CD14-positive monocyte (primary cell): ENCODE data around the gene MAP2K7. TPM values are rescaled to one million over a fixed set of nuclear protein-coding genes. Genes with fewer than 3 reads are reported as not detected.

Experiments used
- DNase-seq, 3 donors: peaks; one replicate each; pipeline ENCODE4 v3.0.0-alpha.2; 2011 to 2022
- H2AFZ ChIP-seq: 2 replicates; pipeline ENCODE4 v1.6.0; 2012; ENCODE audit warnings: mild to moderate bottlenecking, low read depth, low read length, inconsistent platforms; ENCODE audit not compliant: insufficient read depth, poor library complexity, severe bottlenecking
- H3K27ac ChIP-seq, 2 donors: 1 replicate in 1 of 2; 2 replicates in 1 of 2; pipeline ENCODE4 v1.5.1; 2012 to 2013; ENCODE audit warnings: low read length in 2 of 2, control low read depth in 1 of 2, inconsistent platforms in 1 of 2, low read depth in 1 of 2, mild to moderate bottlenecking in 1 of 2
- H3K27me3 ChIP-seq, 2 donors: one replicate each; pipeline versions ENCODE4 v1.6.0 to v1.6.1; 2011 to 2013; ENCODE audit warnings: low read length in 2 of 2; ENCODE audit not compliant: control insufficient read depth in 2 of 2, insufficient read depth in 2 of 2
- H3K36me3 ChIP-seq, 2 donors: replicated peaks in 1 of 2; 1 replicate in 1 of 2; 2 replicates in 1 of 2; pipeline versions ENCODE4 v1.5.1 to v1.6.1; 2012 to 2013; ENCODE audit warnings: low read length in 2 of 2, control low read depth in 1 of 2, inconsistent platforms in 1 of 2, mild to moderate bottlenecking in 1 of 2; ENCODE audit not compliant: insufficient read depth in 2 of 2, control insufficient read depth in 1 of 2
- H3K4me1 ChIP-seq, 2 donors: 1 replicate in 1 of 2; 2 replicates in 1 of 2; pipeline versions ENCODE4 v1.5.1 to v1.6.1; 2012 to 2013; ENCODE audit warnings: low read length in 2 of 2, control low read depth in 1 of 2, inconsistent platforms in 1 of 2, mild to moderate bottlenecking in 1 of 2, moderate library complexity in 1 of 2; ENCODE audit not compliant: insufficient read depth in 2 of 2, control insufficient read depth in 1 of 2
- H3K4me2 ChIP-seq: replicated peaks from 2 replicates; pipeline ENCODE3; 2012; ENCODE audit warnings: low read length, moderate library complexity, mild to moderate bottlenecking; ENCODE audit not compliant: poor library complexity, severe bottlenecking; ENCODE audit errors: extremely low read depth
- H3K4me3 ChIP-seq, 3 experiments: fragments of 200-600 bp in 1 of 3; sonication (generic) in 1 of 3; replicated peaks in 1 of 3; 1 replicate in 2 of 3; 2 replicates in 1 of 3; pipeline ENCODE4 v1.5.1; 2011 to 2013; ENCODE audit warnings: low read length in 3 of 3, mild to moderate bottlenecking in 3 of 3, control low read depth in 2 of 3, low read depth in 2 of 3, inconsistent platforms in 1 of 3, moderate library complexity in 1 of 3
- H3K79me2 ChIP-seq: 2 replicates; pipeline ENCODE4 v1.6.0; 2012; ENCODE audit warnings: mild to moderate bottlenecking, control low read depth, inconsistent platforms, low read length, moderate library complexity; ENCODE audit not compliant: insufficient read depth
- H3K9ac ChIP-seq: 2 replicates; pipeline ENCODE4 v1.6.0; 2017; ENCODE audit warnings: low read length, mild to moderate bottlenecking; ENCODE audit not compliant: insufficient read depth, poor library complexity, severe bottlenecking
- H3K9me3 ChIP-seq, 2 donors: replicated peaks in 1 of 2; 1 replicate in 1 of 2; 2 replicates in 1 of 2; pipeline versions ENCODE4 v1.5.1 to v1.6.1; 2012 to 2013; ENCODE audit warnings: low read length in 2 of 2, control low read depth in 1 of 2; ENCODE audit not compliant: control insufficient read depth in 1 of 2, insufficient read depth in 1 of 2
- H4K20me1 ChIP-seq: 2 replicates; pipeline ENCODE4 v1.6.0; 2012; ENCODE audit warnings: mild to moderate bottlenecking, low read length, control low read depth, moderate library complexity; ENCODE audit not compliant: insufficient read depth
- H3K27ac Mint-ChIP-seq, 7 donors: one replicate each; pipeline ENCODE4 v1.8.0; 2020; ENCODE audit warnings: mild to moderate bottlenecking in 7 of 7, mixed read lengths in 7 of 7, moderate library complexity in 6 of 7, inconsistent platforms in 2 of 7
- H3K27me3 Mint-ChIP-seq, 3 donors: one replicate each; pipeline ENCODE4 v1.8.0; 2021 to 2022; ENCODE audit warnings: low read depth in 3 of 3, mild to moderate bottlenecking in 3 of 3, mixed read lengths in 3 of 3, moderate library complexity in 3 of 3, inconsistent platforms in 1 of 3
- H3K36me3 Mint-ChIP-seq, 2 donors: one replicate each; pipeline ENCODE4 v1.8.0; 2020; ENCODE audit warnings: mixed read lengths in 2 of 2, inconsistent platforms in 1 of 2, mild to moderate bottlenecking in 1 of 2
- H3K4me1 Mint-ChIP-seq: one replicate; pipeline ENCODE4 v1.8.0; 2020; ENCODE audit warnings: mild to moderate bottlenecking, mixed read lengths
- H3K4me3 Mint-ChIP-seq, 2 donors: one replicate each; pipeline ENCODE4 v1.8.0; 2020; ENCODE audit warnings: mild to moderate bottlenecking in 2 of 2, mixed read lengths in 2 of 2, moderate library complexity in 1 of 2
- H3K9me3 Mint-ChIP-seq, 7 donors: one replicate each; pipeline ENCODE4 v1.8.0; 2020 to 2022; ENCODE audit warnings: mixed read lengths in 7 of 7, mild to moderate bottlenecking in 6 of 7, moderate library complexity in 6 of 7, inconsistent platforms in 2 of 7
- CTCF ChIP-seq: fragments of 200-600 bp; IDR thresholded peaks from one replicate; pipeline ENCODE4 v1.8.0; 2022; ENCODE audit warnings: antibody characterized with exemption, mild to moderate bottlenecking
- WGBS: methylation state at CpG from one replicate; pipeline ENCODE4 v1.1.5; 2013; ENCODE audit warnings: missing lambda C conversion rate; ENCODE audit not compliant: insufficient coverage; 5-methylcytosine and 5-hydroxymethylcytosine counted together
- intact Hi-C, 2 donors: fragments of 100-400 bp; cut with micrococcal nuclease; formaldehyde crosslinking; loops; one replicate each; pipeline versions ENCODE4 v1.15.0 to v1.15.1; 2023
- polyA plus RNA-seq, 3 donors: library from polyadenylated mRNA; depleted of rRNA in 1 of 3; unstranded in 2 of 3; stranded (reverse) in 1 of 3; fragments of 300-500 nt in 2 of 3; fragments of >200 nt in 1 of 3; fragmentation: Illumina TruSeq in 2 of 3; gene quantifications; 1 replicate in 2 of 3; 2 replicates in 1 of 3; pipeline ENCODE4 v1.2.3, GENCODE V29; 2012 to 2021

The MAP2K7 gene
- polyA plus RNA-seq, 3 donors = 0.92 to 39.5 (median 1.5) TPM

GRCh38 chr19:7963566-7963965, 59.9 kb downstream of the MAP2K7 start:
- Mint-ChIP-seq H3K27me3 (peaks cover 0 to 1% (median 0%) of the 10 kb centered on the region in 3 donors), H3K4me3 (no peak overlapping the region), H3K27ac (peak overlapping the region in 2 of 7 donors; percentile 4 to 20), H3K9me3 (no peaks in the 10 kb centered on the region), H3K36me3 (peaks cover 60 to 88% of the 10 kb centered on the region in 2 donors), H3K4me1 (peaks cover 3% of the 10 kb centered on the region)
- Histone ChIP-seq H3K36me3 (peaks cover 79 to 91% of the 10 kb centered on the region in 2 donors), H3K4me1 (no peaks in the 10 kb centered on the region), H3K27me3 (no peaks in the 10 kb centered on the region), H3K4me3 (no peak overlapping the region), H3K9ac (no peak overlapping the region), H3K9me3 (no peaks in the 10 kb centered on the region), H3K27ac (no peak overlapping the region), H4K20me1 (no peaks in the 10 kb centered on the region), H2AFZ (no peak overlapping the region), H3K4me2 (no peak overlapping the region), H3K79me2 (no peaks in the 10 kb centered on the region)
- no peak for DNase-seq
- WGBS = 97% methylated on average over 25 of the region's 25 CpGs
- intact Hi-C loops = loop anchor here in 1 of 2 donors (10.0 kb wide), 1 partner anchor 191 kb away; no protein-coding TSS in a partner anchor
- no peak for TF ChIP-seq CTCF

Other genes with a start within 250 kb of the MAP2K7 start
- 100 to 1,000 TPM in 1 of 3 donors, 10 to 100 TPM in 2; 42.1 to 119 (median 60.0) TPM for gene RETN, start 234.8 kb upstream of the MAP2K7 start, polyA plus RNA-seq
- gene MCEMP1, start 226.8 kb upstream of the MAP2K7 start, polyA plus RNA-seq = 100 to 1,000 TPM in 2 of 3 donors, 10 to 100 TPM in 1; 79.4 to 122 (median 104) TPM
- 100 to 1,000 TPM; 126 to 449 (median 414) TPM for gene TRAPPC5, start 223.0 kb upstream of the MAP2K7 start, polyA plus RNA-seq
- gene FCER2, start 201.7 kb upstream of the MAP2K7 start, polyA plus RNA-seq = 1 to 10 TPM; 1.1 to 4.1 (median 2.1) TPM
- 1 to 10 TPM; 4.7 to 7.9 (median 7.1) TPM for gene CLEC4G, start 171.8 kb upstream of the MAP2K7 start, polyA plus RNA-seq
- gene CD209, start 156.3 kb upstream of the MAP2K7 start, polyA plus RNA-seq = 1 to 10 TPM; 1.1 to 2.1 (median 1.8) TPM
- gene CLEC4M, start 140.6 kb upstream of the MAP2K7 start, polyA plus RNA-seq = not detected
- 1 to 10 TPM in 2 of 3 donors, under 1 TPM in 1; 0.76 to 5.7 (median 1.3) TPM for gene EVI5L, start 73.7 kb upstream of the MAP2K7 start, polyA plus RNA-seq
- not detected for gene PRR36, start 29.5 kb upstream of the MAP2K7 start, polyA plus RNA-seq
- not detected for gene LRRC8E, start 15.4 kb upstream of the MAP2K7 start, polyA plus RNA-seq
- not detected for gene TGFBR3L, start 11.0 kb downstream of the MAP2K7 start, polyA plus RNA-seq
- 10 to 100 TPM; 15.7 to 27.5 (median 18.3) TPM for gene SNAPC2, start 16.5 kb downstream of the MAP2K7 start, polyA plus RNA-seq
- not detected for gene CTXN1, start 22.3 kb downstream of the MAP2K7 start, polyA plus RNA-seq
- gene TIMM44, start 39.8 kb downstream of the MAP2K7 start, polyA plus RNA-seq = 10 to 100 TPM in 2 of 3 donors, 1 to 10 TPM in 1; 9.5 to 33.2 (median 10.4) TPM
- 10 to 100 TPM; 25.1 to 31.1 (median 30.7) TPM for gene ELAVL1, start 101.8 kb downstream of the MAP2K7 start, polyA plus RNA-seq
- gene CCL25, start 148.9 kb downstream of the MAP2K7 start, polyA plus RNA-seq = not detected
- gene FBN3, start 245.7 kb downstream of the MAP2K7 start, polyA plus RNA-seq = not detected